Bronchial epithelial cell (primary cell): ENCODE data around the gene RWDD1. TPM values are rescaled to one million over a fixed set of nuclear protein-coding genes. Genes with fewer than 3 reads are reported as not detected.
A peak's percentile ranks its signal among the peaks of the same experiment; 100 is the strongest.

Source experiments
- DNase-seq: peaks from one replicate; pipeline ENCODE4 v3.0.0-alpha.2; 2010; ENCODE audit warnings: low read depth
- FAIRE-seq: peaks from 2 replicates; lab custom pipeline; 2011; peaks lifted over from hg19 to GRCh38; lab: Jason Lieb, UNC
- H3K27me3 ChIP-seq: 2 replicates; pipeline ENCODE4 v1.5.1; 2011; ENCODE audit warnings: low read length; ENCODE audit not compliant: control insufficient read depth, insufficient read depth
- H3K36me3 ChIP-seq: 2 replicates; pipeline ENCODE4 v1.5.1; 2011; ENCODE audit warnings: low read length; ENCODE audit not compliant: control insufficient read depth, insufficient read depth
- H3K4me3 ChIP-seq: 2 replicates; pipeline ENCODE4 v1.5.1; 2011; ENCODE audit warnings: mild to moderate bottlenecking, low read depth, low read length, control low read depth
- total RNA-seq: library from RNA; depleted of rRNA; stranded (reverse); fragments of >200 nt; gene quantifications from 2 replicates; pipeline ENCODE4 v1.2.1, GENCODE V29; 2014
- TF ChIP-seq, protein P1 (sequence below): IDR thresholded peaks from 2 replicates; pipeline ENCODE4 v1.5.1; 2011; ENCODE audit warnings: mild to moderate bottlenecking, moderate library complexity, low read length, control low read depth, inconsistent platforms; ENCODE audit not compliant: insufficient read depth, severe bottlenecking

Gene RWDD1
- total RNA-seq, 1 donor from 2014 or later, result 19.5 TPM

DNA sequence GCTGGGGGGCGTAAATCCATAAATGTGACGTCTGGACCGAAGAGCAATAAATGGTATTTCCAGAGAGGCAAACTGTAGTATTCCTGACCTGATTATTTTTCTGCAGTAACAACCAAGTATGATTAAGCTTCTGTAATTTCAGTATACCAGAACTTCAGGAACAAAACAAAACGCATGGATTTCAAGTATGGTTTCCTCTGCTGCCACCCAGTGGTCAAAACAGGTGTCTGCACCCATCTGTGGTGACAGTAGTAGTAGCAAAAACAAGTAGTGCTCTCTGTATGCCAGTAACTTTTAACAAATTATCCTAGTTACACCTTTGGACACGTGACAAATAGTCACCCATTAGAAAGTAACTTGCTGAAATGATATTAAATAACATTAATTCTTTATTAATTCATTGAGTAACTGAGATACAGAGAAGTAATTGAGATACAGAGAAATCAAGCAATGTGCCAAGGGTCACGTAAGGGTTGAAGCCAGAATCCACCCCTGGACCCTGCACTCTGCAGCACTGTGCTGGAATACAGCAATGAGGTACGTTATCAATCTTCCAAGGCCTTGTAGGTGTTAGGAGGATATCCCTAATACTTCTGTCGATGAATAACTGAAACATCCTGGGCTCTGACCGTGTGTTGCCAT is 9.8 kb upstream of the RWDD1 start:
- no peaks in the 10 kb centered on the region for H3K36me3 ChIP-seq
- DNase-seq (peak; percentile 68), FAIRE-seq (no peak)
- TF ChIP-seq, protein P1, sequence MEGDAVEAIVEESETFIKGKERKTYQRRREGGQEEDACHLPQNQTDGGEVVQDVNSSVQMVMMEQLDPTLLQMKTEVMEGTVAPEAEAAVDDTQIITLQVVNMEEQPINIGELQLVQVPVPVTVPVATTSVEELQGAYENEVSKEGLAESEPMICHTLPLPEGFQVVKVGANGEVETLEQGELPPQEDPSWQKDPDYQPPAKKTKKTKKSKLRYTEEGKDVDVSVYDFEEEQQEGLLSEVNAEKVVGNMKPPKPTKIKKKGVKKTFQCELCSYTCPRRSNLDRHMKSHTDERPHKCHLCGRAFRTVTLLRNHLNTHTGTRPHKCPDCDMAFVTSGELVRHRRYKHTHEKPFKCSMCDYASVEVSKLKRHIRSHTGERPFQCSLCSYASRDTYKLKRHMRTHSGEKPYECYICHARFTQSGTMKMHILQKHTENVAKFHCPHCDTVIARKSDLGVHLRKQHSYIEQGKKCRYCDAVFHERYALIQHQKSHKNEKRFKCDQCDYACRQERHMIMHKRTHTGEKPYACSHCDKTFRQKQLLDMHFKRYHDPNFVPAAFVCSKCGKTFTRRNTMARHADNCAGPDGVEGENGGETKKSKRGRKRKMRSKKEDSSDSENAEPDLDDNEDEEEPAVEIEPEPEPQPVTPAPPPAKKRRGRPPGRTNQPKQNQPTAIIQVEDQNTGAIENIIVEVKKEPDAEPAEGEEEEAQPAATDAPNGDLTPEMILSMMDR, result peak; percentile 74
- no peak overlapping the region for H3K4me3 ChIP-seq
- H3K27me3 ChIP-seq, result no peaks in the 10 kb centered on the region

GRCh38 chr6:116562019-116562403 is 9.3 kb upstream of the RWDD1 start:
- TF ChIP-seq, protein P1, result no peak
- DNase-seq (no peak), FAIRE-seq (no peak)
- no peaks in the 10 kb centered on the region for H3K27me3 ChIP-seq
- H3K36me3 ChIP-seq, result no peaks in the 10 kb centered on the region
- no peak overlapping the region for H3K4me3 ChIP-seq

DNA sequence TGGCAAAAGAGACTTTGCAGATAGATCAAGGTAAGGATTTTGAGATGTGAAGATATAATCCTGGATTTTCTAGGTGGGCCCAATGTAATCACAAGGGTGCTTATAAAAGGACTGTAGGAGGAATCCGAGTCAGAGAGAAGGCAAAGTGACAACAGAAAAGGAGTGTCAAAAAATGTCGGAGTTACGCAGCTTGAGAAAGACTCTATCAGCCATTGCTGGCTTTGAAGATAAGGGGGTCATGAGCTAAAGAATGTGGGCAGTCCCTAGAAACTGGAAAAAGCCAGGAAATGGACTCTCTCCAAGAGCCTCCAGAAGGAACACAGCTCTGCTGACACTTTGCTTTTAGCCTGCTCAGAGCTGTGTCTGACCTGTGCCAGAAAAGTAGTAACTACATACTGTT is 8.7 kb upstream of the RWDD1 start:
- TF ChIP-seq, protein P1, result no peak
- DNase-seq (no peak), FAIRE-seq (no peak)
- no peak overlapping the region for H3K4me3 ChIP-seq
- H3K27me3 ChIP-seq, result no peaks in the 10 kb centered on the region
- H3K36me3 ChIP-seq, result no peaks in the 10 kb centered on the region

GRCh38 chr6:116563830-116564229 is 7.5 kb upstream of the RWDD1 start:
- Histone ChIP-seq H3K4me3 (no peak overlapping the region), H3K36me3 (no peaks in the 10 kb centered on the region), H3K27me3 (no peaks in the 10 kb centered on the region)
- TF ChIP-seq, protein P1, result no peak
- DNase-seq, result no peak
- no peak for FAIRE-seq

DNA sequence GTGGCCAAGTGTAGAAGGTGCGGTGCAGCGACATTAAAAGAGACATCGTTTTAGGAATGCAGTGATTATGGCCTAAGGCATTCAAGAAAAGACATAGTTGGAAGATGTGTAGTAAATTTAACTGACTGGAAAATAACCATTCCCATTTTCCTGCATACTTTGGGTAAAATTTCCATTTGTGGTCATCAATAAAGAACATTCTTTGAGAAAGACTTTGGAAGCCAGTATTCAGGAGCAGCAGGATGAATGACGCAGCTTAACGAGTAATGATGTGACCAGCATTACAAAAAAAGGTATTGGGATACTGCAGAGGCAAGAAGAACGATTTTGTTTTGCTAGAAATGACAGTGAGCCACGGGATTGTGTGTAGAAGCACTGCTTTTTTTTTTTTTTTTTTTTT is 7.0 kb upstream of the RWDD1 start:
- H3K4me3 ChIP-seq, result no peak overlapping the region
- DNase-seq (no peak), FAIRE-seq (no peak)
- no peaks in the 10 kb centered on the region for H3K27me3 ChIP-seq
- no peaks in the 10 kb centered on the region for H3K36me3 ChIP-seq
- TF ChIP-seq, protein P1, result no peak
